HCT116 (cell line): ENCODE measurements around the gene CDC42BPA. TPM values are rescaled to one million over a fixed set of nuclear protein-coding genes. Genes with fewer than 3 reads are reported as not detected.

ENCODE experiments used
- ATAC-seq: fragments of 200-7000 bp; cut with Tn5 transposase; 2 replicates; pipeline ENCODE4 v1.9.1; 2020; ENCODE audit warnings: mild to moderate bottlenecking, moderate library complexity
- BruUV-seq: library from RNA; stranded (reverse); fragments of 400-500 nt; replicated peaks from 2 replicates; lab custom pipeline; 2021; lab: Mats Ljungman, UMichigan
- CTCF ChIA-PET: fragments of 300-600 bp; sonication (Branson Sonifier 250); formaldehyde crosslinking; loops from one replicate; lab custom pipeline; 2021; ENCODE audit warnings: antibody characterized with exemption; lab: Charles Lee
- POLR2A ChIA-PET: fragments of 300-600, 350-600 bp; sonication (Branson Sonifier 250); formaldehyde crosslinking; loops from one replicate; lab custom pipeline; 2021; ENCODE audit warnings: antibody characterized with exemption; lab: Charles Lee
- RAD21 ChIA-PET, 2 experiments: fragments of 300-600 bp; sonication (Branson Sonifier 250); formaldehyde crosslinking; loops; one replicate each; lab custom pipeline; 2023; ENCODE audit warnings: low total read pairs in 2 of 2; ENCODE audit not compliant: uncharacterized antibody in 2 of 2, unreplicated experiment in 2 of 2, low non-redundant PET in 1 of 2; lab: Charles Lee
- DNase-seq: peaks from one replicate; pipeline ENCODE4 v3.0.0-alpha.2; 2010; ENCODE audit warnings: low read depth, low spot score
- H2AFZ ChIP-seq: fragments of 200-600 bp; shearing (Covaris generic), sonication (generic); 2 replicates; pipeline ENCODE4 v1.6.1; 2017; ENCODE audit warnings: low read depth, mixed run types, mixed read lengths, antibody characterized with exemption, low read length; ENCODE audit not compliant: poor library complexity, severe bottlenecking
- H3K27ac ChIP-seq: 2 replicates; pipeline ENCODE4 v1.5.1; 2012; ENCODE audit warnings: low read depth, low read length
- H3K27me3 ChIP-seq: fragments of 200-600 bp; sonication (generic); 2 replicates; pipeline ENCODE4 v1.6.1; 2016; ENCODE audit warnings: mixed run types, low read length, mixed read lengths; ENCODE audit not compliant: insufficient read depth
- H3K36me3 ChIP-seq, 2 experiments: fragments of 200-500 bp in 1 of 2; fragments of 200-600 bp in 1 of 2; sonication (Bioruptor generic) in 1 of 2; sonication (generic) in 1 of 2; 2 replicates each; pipeline versions ENCODE4 v1.5.1 to v1.6.1; 2014 to 2016; ENCODE audit warnings: low read length in 2 of 2, inconsistent platforms in 1 of 2, mixed read lengths in 1 of 2, mixed run types in 1 of 2; ENCODE audit not compliant: insufficient read depth in 2 of 2, control insufficient read depth in 1 of 2
- H3K4me1 ChIP-seq, 2 experiments: fragments of 200-600 bp in 1 of 2; sonication (generic) in 1 of 2; 2 replicates each; pipeline versions ENCODE4 v1.5.1 to v1.6.1; 2012 to 2017; ENCODE audit warnings: low read length in 2 of 2, inconsistent platforms in 1 of 2, mild to moderate bottlenecking in 1 of 2, mixed read lengths in 1 of 2, mixed run types in 1 of 2, moderate library complexity in 1 of 2; ENCODE audit not compliant: insufficient read depth in 2 of 2, control insufficient read depth in 1 of 2
- H3K4me2 ChIP-seq: fragments of 200-600 bp; sonication (generic); 2 replicates; pipeline ENCODE4 v1.6.1; 2017; ENCODE audit warnings: mixed run types, low read length, mixed read lengths
- H3K4me3 ChIP-seq, 2 experiments: fragments of 200-600 bp in 1 of 2; sonication (generic) in 1 of 2; replicated peaks in 1 of 2; 2 replicates each; pipeline ENCODE4 v1.5.1; 2011 to 2016; ENCODE audit warnings: low read length in 2 of 2, control low read depth in 1 of 2, low read depth in 1 of 2, mild to moderate bottlenecking in 1 of 2, mixed read lengths in 1 of 2, mixed run types in 1 of 2
- H3K79me2 ChIP-seq: fragments of 200-600 bp; sonication (generic); 2 replicates; pipeline ENCODE4 v1.6.1; 2017; ENCODE audit warnings: mild to moderate bottlenecking, mixed run types, low read length, moderate library complexity, mixed read lengths; ENCODE audit not compliant: insufficient read depth
- H3K9ac ChIP-seq: fragments of 200-600 bp; sonication (generic); 2 replicates; pipeline ENCODE4 v1.6.1; 2016; ENCODE audit warnings: low read length, mixed read lengths
- H3K9me2 ChIP-seq: fragments of 200-600 bp; sonication (generic), shearing (Covaris generic); 2 replicates; pipeline ENCODE4 v1.6.1; 2017; ENCODE audit warnings: mixed run types, mild to moderate bottlenecking, moderate library complexity; ENCODE audit not compliant: insufficient read depth
- H3K9me3 ChIP-seq, 2 experiments: fragments of 200-500 bp in 1 of 2; fragments of 200-600 bp in 1 of 2; sonication (Bioruptor generic) in 1 of 2; sonication (generic) in 1 of 2; 2 replicates each; pipeline ENCODE4 v1.6.1; 2014 to 2017; ENCODE audit warnings: low read length in 2 of 2, mixed read lengths in 2 of 2, inconsistent platforms in 1 of 2, low read depth in 1 of 2, mild to moderate bottlenecking in 1 of 2, mixed run types in 1 of 2, moderate library complexity in 1 of 2; ENCODE audit not compliant: control insufficient read depth in 1 of 2, insufficient read depth in 1 of 2
- H4K20me1 ChIP-seq: fragments of 200-600 bp; sonication (generic), shearing (Covaris generic); 2 replicates; pipeline ENCODE4 v1.6.1; 2017; ENCODE audit warnings: mixed run types, mild to moderate bottlenecking, moderate library complexity; ENCODE audit not compliant: insufficient read depth
- CBX3 ChIP-seq: IDR thresholded peaks from 2 replicates; pipeline ENCODE4 v1.6.1; 2012; ENCODE audit warnings: low read depth
- CEBPB ChIP-seq: IDR thresholded peaks from 2 replicates; pipeline ENCODE4 v1.6.1; 2012; ENCODE audit warnings: low read depth
- ELF1 ChIP-seq: IDR thresholded peaks from 2 replicates; pipeline ENCODE4 v1.6.1; 2012; ENCODE audit warnings: low read depth, borderline replicate concordance
- EZH2 ChIP-seq: fragments of 200-600 bp; sonication (generic); IDR thresholded peaks from 2 replicates; pipeline ENCODE4 v1.6.1; 2017; ENCODE audit warnings: antibody characterized with exemption, mixed run types
- EZH2phosphoT487 ChIP-seq: fragments of 200-600 bp; IDR thresholded peaks from 2 replicates; pipeline ENCODE4 v1.6.1; 2018; ENCODE audit warnings: antibody characterized with exemption, borderline replicate concordance
- FOSL1 ChIP-seq: IDR thresholded peaks from 2 replicates; pipeline ENCODE4 v1.6.1; 2012; ENCODE audit warnings: low read depth
- JUND ChIP-seq: IDR thresholded peaks from 2 replicates; pipeline ENCODE4 v1.6.1; 2012
- POLR2A ChIP-seq: IDR thresholded peaks from 2 replicates; pipeline ENCODE4 v1.7.0; 2011; ENCODE audit warnings: borderline replicate concordance; ENCODE audit not compliant: insufficient read depth, insufficient read length; ENCODE audit errors: extremely low read depth
- RAD21 ChIP-seq: IDR thresholded peaks from 2 replicates; pipeline ENCODE4 v1.6.1; 2012; ENCODE audit warnings: low read depth, mild to moderate bottlenecking
- SIN3A ChIP-seq: IDR thresholded peaks from 2 replicates; pipeline ENCODE4 v1.6.1; 2012; ENCODE audit warnings: low read depth
- SP1 ChIP-seq: IDR thresholded peaks from 2 replicates; pipeline ENCODE4 v1.6.1; 2012; ENCODE audit warnings: low read depth
- TCF7L2 ChIP-seq: IDR thresholded peaks from 2 replicates; pipeline ENCODE4 v1.7.0; 2011; ENCODE audit warnings: borderline replicate concordance, inconsistent platforms; ENCODE audit not compliant: insufficient read depth, insufficient read length; ENCODE audit errors: extremely low read depth
- YY1 ChIP-seq: IDR thresholded peaks from 2 replicates; pipeline ENCODE4 v1.6.1; 2011; ENCODE audit warnings: low read length, low read depth, moderate library complexity, mild to moderate bottlenecking; ENCODE audit not compliant: insufficient replicate concordance; ENCODE audit errors: extremely low read depth
- intact Hi-C: fragments of 100-400 bp; cut with micrococcal nuclease; formaldehyde crosslinking; loops from 2 replicates; pipeline ENCODE4 v1.10.0; 2022
- total RNA-seq: library from RNA; stranded (reverse); gene quantifications from one replicate; pipeline ENCODE4 v1.2.1, GENCODE V29; 2021; ENCODE audit not compliant: unreplicated experiment
- TF ChIP-seq, protein P1 (sequence below): IDR thresholded peaks from 2 replicates; pipeline ENCODE4 v1.6.1; 2012
- TF ChIP-seq, protein P2 (sequence below), 3 experiments: fragments of 200-600 bp in 1 of 3; sonication (generic) in 1 of 3; IDR thresholded peaks in 2 of 3; conservative IDR thresholded peaks in 1 of 3; 2 replicates each; pipeline ENCODE4 v1.5.1; 2012 to 2017; ENCODE audit warnings: low read depth in 2 of 3, low read length in 2 of 3, antibody characterized with exemption in 1 of 3, borderline replicate concordance in 1 of 3, control low read depth in 1 of 3, mild to moderate bottlenecking in 1 of 3, mixed read lengths in 1 of 3, mixed run types in 1 of 3, moderate library complexity in 1 of 3; ENCODE audit not compliant: insufficient read depth in 1 of 3
- TF ChIP-seq, protein P3 (sequence below): IDR thresholded peaks from 2 replicates; pipeline ENCODE4 v1.6.1; 2012; ENCODE audit warnings: low read depth

The CDC42BPA gene
- total RNA-seq, 1 experiment from 2014 or later, result 44.0 TPM

DNA sequence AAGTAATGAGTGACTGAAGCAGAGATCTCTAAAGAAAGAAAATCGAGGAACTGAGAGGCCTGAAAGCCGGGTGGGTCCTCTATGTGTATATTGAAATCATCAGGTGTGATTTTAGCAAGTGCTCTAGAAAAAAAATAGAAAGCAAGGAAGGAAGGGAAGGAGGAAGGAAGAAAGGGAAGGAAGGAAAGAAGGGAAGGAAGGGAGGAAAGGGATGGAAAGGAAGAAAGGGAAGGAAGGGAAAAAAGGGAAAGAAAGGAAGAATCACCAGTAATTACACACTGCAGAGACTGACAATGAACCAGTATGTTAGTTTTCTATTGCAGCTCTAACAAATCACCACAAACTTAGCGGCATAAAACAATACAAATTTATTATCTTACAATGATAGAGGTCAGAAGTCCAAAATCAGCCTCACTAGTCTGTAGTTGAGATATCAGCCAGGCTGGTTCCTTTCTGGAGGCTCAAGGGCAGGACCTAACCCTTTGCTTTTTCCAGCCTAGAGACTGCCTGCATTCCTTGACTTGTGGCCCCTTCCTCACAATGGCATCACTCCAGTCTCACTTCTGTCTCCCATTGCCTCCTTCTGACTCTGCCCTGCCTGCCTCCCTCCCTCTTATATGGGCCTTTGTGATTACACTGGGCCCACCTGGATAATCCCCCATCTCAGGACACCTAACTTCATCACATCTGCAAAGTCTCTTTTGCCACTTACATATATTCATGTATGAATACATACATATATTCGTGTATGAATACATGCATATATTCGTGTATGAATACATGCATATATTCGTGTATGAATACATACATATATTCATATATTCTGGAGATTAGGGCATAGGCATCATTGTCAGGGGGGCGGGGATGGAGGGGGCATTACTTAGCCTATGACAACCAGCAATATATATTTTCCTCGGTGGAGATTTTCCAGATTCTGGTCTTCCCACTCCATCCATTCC lies 47.5 kb upstream of the CDC42BPA start:
- no peak for ATAC-seq
- POLR2A ChIA-PET, result no interaction called here
- intact Hi-C loops, result no loop called here

More for the DNA sequence above, 47.5 kb upstream of the CDC42BPA start:
- RAD21 ChIA-PET, result no interaction called here
- Histone ChIP-seq H3K27ac (no peak overlapping the region), H3K9me2 (no peaks in the 10 kb centered on the region), H2AFZ (no peak overlapping the region)
- TF ChIP-seq ELF1 (no peak), EZH2 (no peak), POLR2A (no peak), TCF7L2 (no peak), YY1 (no peak), SIN3A (no peak), EZH2phosphoT487 (no peak), RAD21 (no peak), FOSL1 (no peak), JUND (no peak), CEBPB (no peak), CBX3 (no peak), SP1 (no peak)
- TF ChIP-seq, protein P1, sequence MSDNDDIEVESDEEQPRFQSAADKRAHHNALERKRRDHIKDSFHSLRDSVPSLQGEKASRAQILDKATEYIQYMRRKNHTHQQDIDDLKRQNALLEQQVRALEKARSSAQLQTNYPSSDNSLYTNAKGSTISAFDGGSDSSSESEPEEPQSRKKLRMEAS, result no peak
- TF ChIP-seq, protein P2, sequence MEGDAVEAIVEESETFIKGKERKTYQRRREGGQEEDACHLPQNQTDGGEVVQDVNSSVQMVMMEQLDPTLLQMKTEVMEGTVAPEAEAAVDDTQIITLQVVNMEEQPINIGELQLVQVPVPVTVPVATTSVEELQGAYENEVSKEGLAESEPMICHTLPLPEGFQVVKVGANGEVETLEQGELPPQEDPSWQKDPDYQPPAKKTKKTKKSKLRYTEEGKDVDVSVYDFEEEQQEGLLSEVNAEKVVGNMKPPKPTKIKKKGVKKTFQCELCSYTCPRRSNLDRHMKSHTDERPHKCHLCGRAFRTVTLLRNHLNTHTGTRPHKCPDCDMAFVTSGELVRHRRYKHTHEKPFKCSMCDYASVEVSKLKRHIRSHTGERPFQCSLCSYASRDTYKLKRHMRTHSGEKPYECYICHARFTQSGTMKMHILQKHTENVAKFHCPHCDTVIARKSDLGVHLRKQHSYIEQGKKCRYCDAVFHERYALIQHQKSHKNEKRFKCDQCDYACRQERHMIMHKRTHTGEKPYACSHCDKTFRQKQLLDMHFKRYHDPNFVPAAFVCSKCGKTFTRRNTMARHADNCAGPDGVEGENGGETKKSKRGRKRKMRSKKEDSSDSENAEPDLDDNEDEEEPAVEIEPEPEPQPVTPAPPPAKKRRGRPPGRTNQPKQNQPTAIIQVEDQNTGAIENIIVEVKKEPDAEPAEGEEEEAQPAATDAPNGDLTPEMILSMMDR (IDR thresholded peaks at IDR 0.05 in 2 of 3, conservative IDR thresholded peaks at IDR 0.05 in 1 of 3; ENCODE audit: borderline replicate concordance in 1 of 3, insufficient read depth in 1 of 3, low read depth in 2 of 3, low read length in 2 of 3), result no peak
- TF ChIP-seq, protein P3, sequence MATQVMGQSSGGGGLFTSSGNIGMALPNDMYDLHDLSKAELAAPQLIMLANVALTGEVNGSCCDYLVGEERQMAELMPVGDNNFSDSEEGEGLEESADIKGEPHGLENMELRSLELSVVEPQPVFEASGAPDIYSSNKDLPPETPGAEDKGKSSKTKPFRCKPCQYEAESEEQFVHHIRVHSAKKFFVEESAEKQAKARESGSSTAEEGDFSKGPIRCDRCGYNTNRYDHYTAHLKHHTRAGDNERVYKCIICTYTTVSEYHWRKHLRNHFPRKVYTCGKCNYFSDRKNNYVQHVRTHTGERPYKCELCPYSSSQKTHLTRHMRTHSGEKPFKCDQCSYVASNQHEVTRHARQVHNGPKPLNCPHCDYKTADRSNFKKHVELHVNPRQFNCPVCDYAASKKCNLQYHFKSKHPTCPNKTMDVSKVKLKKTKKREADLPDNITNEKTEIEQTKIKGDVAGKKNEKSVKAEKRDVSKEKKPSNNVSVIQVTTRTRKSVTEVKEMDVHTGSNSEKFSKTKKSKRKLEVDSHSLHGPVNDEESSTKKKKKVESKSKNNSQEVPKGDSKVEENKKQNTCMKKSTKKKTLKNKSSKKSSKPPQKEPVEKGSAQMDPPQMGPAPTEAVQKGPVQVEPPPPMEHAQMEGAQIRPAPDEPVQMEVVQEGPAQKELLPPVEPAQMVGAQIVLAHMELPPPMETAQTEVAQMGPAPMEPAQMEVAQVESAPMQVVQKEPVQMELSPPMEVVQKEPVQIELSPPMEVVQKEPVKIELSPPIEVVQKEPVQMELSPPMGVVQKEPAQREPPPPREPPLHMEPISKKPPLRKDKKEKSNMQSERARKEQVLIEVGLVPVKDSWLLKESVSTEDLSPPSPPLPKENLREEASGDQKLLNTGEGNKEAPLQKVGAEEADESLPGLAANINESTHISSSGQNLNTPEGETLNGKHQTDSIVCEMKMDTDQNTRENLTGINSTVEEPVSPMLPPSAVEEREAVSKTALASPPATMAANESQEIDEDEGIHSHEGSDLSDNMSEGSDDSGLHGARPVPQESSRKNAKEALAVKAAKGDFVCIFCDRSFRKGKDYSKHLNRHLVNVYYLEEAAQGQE, result no peak
- TF ChIP-seq, all 23 proteins: peak for 0
- no peaks in the 10 kb centered on the region for H3K9me3 ChIP-seq
- no peak overlapping the region for H3K4me2 ChIP-seq
- H3K9ac ChIP-seq, result no peak overlapping the region
- H3K27me3 ChIP-seq, result no peaks in the 10 kb centered on the region
- H3K4me1 ChIP-seq, result peaks cover 0 to 7% of the 10 kb centered on the region in 2 experiments; a peak in 1 of 4 replicates
- BruUV-seq, result no TSS peak
- H3K4me3 ChIP-seq, result no peak overlapping the region
- no peaks in the 10 kb centered on the region for H4K20me1 ChIP-seq
- H3K79me2 ChIP-seq, result no peaks in the 10 kb centered on the region
- no peaks in the 10 kb centered on the region for H3K36me3 ChIP-seq
- DNase-seq, result no peak
- CTCF ChIA-PET, result no interaction called here
